ENCODE results near the gene TPPP3. TPM values are rescaled to one million over a fixed set of nuclear protein-coding genes. Genes with fewer than 3 reads are reported as not detected.

TPPP3 gene
- total RNA-seq, 1 donor from 2014 or later: 0.46 TPM

- Histone ChIP-seq H3K36me3 (ENCODE audit: control insufficient read depth, insufficient read depth, low read length) (no peaks in the 10 kb centered on the region), H3K4me3 (ENCODE audit: low read depth, low read length) (no peak overlapping the region), H3K27me3 (ENCODE audit: control insufficient read depth, insufficient read depth, low read length) (no peaks in the 10 kb centered on the region)
- no peak for DNase-seq (ENCODE audit: low read depth)
- no peak for TF ChIP-seq CTCF (IDR thresholded peaks at IDR 0.05; ENCODE audit: insufficient read depth, low read length, poor library complexity, severe bottlenecking)
Measured at GRCh38 chr16:67345401-67345800, 47.9 kb downstream of the TPPP3 start.

DNA sequence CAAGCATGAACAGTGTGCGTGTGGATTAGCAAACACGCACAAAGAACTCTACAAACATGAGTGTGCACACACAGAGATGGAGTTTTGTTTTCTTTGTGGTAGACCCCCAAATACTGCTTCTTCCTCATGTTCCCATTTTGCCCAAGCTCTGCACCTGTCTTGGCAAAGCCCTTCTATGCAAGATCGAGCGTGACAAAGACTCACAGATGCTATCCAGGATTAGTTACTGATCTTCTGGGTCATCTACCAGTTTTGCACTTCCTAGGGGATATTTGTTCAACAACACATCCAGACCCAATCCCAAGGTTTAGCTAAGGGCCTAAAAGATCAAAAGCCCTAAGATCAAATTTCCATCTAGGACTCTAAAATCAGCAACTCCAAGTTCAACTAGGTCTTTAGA is 50.7 kb downstream of the TPPP3 start:
- DNase-seq (ENCODE audit: low read depth): no peak
- no peak overlapping the region for H3K4me3 ChIP-seq (ENCODE audit: low read depth, low read length)
- no peaks in the 10 kb centered on the region for H3K27me3 ChIP-seq (ENCODE audit: control insufficient read depth, insufficient read depth, low read length)
- H3K36me3 ChIP-seq (ENCODE audit: control insufficient read depth, insufficient read depth, low read length): no peaks in the 10 kb centered on the region
- TF ChIP-seq CTCF (IDR thresholded peaks at IDR 0.05; ENCODE audit: insufficient read depth, low read length, poor library complexity, severe bottlenecking): no peak

GRCh38 chr16:67341250-67341649 is 52.0 kb downstream of the TPPP3 start:
- no peak for DNase-seq (ENCODE audit: low read depth)
- H3K27me3 ChIP-seq (ENCODE audit: control insufficient read depth, insufficient read depth, low read length): no peaks in the 10 kb centered on the region
- H3K36me3 ChIP-seq (ENCODE audit: control insufficient read depth, insufficient read depth, low read length): no peaks in the 10 kb centered on the region
- no peak overlapping the region for H3K4me3 ChIP-seq (ENCODE audit: low read depth, low read length)
- TF ChIP-seq CTCF (IDR thresholded peaks at IDR 0.05; ENCODE audit: insufficient read depth, low read length, poor library complexity, severe bottlenecking): no peak

Other genes with a start within 250 kb of the TPPP3 start
- 1.5 and 2.4 TPM in 2 replicates for gene B3GNT9, start 242.5 kb downstream of the TPPP3 start, total RNA-seq
- 30.0 and 36.3 TPM in 2 replicates for gene TRADD, start 233.6 kb downstream of the TPPP3 start, total RNA-seq
- 6.6 and 9.6 TPM in 2 replicates for gene FBXL8, start 233.5 kb downstream of the TPPP3 start, total RNA-seq
- 1.5 and 5.5 TPM in 2 replicates for gene HSF4, start 228.8 kb downstream of the TPPP3 start, total RNA-seq
- gene NOL3, start 223.0 kb downstream of the TPPP3 start, total RNA-seq: 23.9 and 28.3 TPM in 2 replicates
- gene MATCAP1, start 209.5 kb downstream of the TPPP3 start, total RNA-seq: 10.8 and 16.0 TPM in 2 replicates
- 0.21 and 0.25 TPM in 2 replicates for gene EXOC3L1, start 203.4 kb downstream of the TPPP3 start, total RNA-seq
- gene E2F4, start 201.3 kb downstream of the TPPP3 start, total RNA-seq: 84.9 and 109 TPM in 2 replicates
- gene ELMO3, start 194.4 kb downstream of the TPPP3 start, total RNA-seq: 5.2 and 5.9 TPM in 2 replicates
- gene TMEM208, start 166.4 kb downstream of the TPPP3 start, total RNA-seq: 55.9 and 59.3 TPM in 2 replicates
- 3.8 and 11.4 TPM in 2 replicates for gene FHOD1, start 146.0 kb downstream of the TPPP3 start, total RNA-seq
- 0.07 TPM in 1 of 2 replicates, not detected in the other for gene SLC9A5, start 144.5 kb downstream of the TPPP3 start, total RNA-seq
- 9.7 and 19.7 TPM in 2 replicates for gene PLEKHG4, start 114.0 kb downstream of the TPPP3 start, total RNA-seq
- 0.08 and 0.21 TPM in 2 replicates for gene KCTD19, start 66.8 kb downstream of the TPPP3 start, total RNA-seq
- gene LRRC36, start 66.7 kb downstream of the TPPP3 start, total RNA-seq: 0.41 and 0.54 TPM in 2 replicates
- gene ZDHHC1, start 23.0 kb upstream of the TPPP3 start, total RNA-seq: 9.5 and 11.3 TPM in 2 replicates
- gene HSD11B2, start 37.6 kb upstream of the TPPP3 start, total RNA-seq: 0.96 and 5.8 TPM in 2 replicates
- 157 and 233 TPM in 2 replicates for gene ATP6V0D1, start 87.7 kb upstream of the TPPP3 start, total RNA-seq
- not detected in 2 replicates for gene AGRP, start 90.0 kb upstream of the TPPP3 start, total RNA-seq
- 72.1 and 91.0 TPM in 2 replicates for gene RIPOR1, start 135.3 kb upstream of the TPPP3 start, total RNA-seq
- gene CTCF, start 169.0 kb upstream of the TPPP3 start, total RNA-seq: 40.7 and 45.0 TPM in 2 replicates

Data from kidney epithelial cell (primary cell).